NCI-H2171 treated with DMSO at 0.1 percent for 48 hours (cell line): ENCODE data around the gene ANXA11.
"Not testable (repeated sequence)": the region's sequence is repeated elsewhere in the genome, so short reads cannot be mapped to it uniquely, and the experiment has no call there.

Experiments used
- DNase-seq: peaks from one replicate; lab custom pipeline; 2025; lab: John Stamatoyannopoulos, UW

The ANXA11 gene

GRCh38 chr10:80207768-80208370 is 2.5 kb upstream of the ANXA11 start:
- DNase-seq, result no peak

- DNase-seq, result no peak
Observed at GRCh38 chr10:80206277-80206655, 929 bp upstream of the ANXA11 start.

DNA sequence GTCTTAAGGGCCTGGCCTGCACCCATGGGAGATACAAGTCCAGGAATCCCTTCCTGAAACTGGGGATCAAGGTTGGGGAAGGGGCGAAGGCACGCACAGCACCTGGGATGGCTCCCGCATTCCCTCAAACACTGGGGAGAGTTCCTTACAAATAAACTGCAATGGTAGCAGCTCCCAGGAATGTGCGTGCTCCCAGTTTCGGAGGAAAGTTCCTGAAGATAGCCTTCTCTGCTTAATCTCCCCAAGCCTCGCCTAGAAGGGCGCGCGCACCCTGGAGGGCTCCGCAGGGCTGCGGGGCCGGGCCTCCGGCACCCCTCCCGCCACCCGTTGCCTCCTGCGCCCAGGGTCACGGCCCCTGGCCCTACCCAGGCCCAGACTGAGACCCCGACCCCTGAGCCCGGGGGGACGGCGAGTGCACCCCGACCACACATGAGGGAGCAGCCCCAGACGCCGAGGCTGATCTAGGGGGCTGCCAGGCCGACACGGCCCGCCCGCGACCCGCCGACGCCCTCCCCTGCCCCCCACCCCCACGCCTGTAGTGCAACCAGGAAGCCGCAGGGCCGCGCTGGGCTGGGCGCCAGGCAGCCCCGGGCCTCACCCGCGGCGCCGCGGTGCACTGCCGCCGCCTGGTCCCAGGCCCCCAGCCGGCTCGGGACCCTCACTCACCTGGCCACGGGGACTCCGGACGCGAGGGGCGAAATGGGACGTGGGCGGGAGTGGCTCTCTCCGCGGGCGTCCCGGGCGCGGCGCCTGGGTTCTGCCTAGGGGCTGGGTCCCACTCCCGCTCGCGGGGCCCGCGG is 460 bp downstream of the ANXA11 start:
- DNase-seq, result no peak

DNA sequence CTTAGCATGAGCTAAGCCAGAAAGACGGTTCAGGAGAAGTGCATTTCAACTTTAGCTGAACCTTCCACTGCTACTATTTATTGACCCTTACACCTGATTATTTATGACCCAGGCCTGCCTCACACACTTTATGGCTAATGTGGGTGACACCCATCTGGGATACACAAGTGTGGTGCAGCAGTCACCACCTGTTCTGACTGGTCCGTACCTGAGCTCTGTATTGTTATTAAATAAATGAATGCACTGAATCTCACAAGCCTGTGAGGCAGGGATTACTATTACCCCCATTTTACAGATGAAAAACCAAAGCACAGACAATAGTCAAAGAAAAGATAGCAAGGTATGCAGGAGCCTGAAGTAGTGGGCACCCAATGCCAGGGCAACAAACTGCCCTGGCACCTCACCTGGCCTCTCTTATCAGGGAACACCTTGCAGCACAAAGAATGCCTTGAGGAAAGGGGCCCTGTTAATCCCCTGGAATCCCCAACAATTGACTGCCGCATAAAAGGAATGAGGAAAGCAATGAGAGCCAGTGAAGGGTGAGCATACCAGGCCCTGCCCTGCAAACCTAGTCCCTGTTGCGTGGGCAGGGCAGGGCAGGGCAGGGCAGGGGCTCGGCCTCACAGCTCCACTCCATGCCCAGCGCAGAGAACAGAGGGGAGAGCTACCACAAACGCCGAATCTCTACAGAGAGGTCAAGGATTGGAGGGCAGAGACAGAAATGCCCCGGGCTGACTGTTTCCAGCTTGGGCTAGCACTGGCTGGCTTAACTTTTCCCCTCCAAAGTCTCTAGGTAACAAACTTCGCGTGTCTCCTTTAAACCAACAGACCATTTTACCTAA is 1.3 kb downstream of the ANXA11 start:
- no peak for DNase-seq

DNA sequence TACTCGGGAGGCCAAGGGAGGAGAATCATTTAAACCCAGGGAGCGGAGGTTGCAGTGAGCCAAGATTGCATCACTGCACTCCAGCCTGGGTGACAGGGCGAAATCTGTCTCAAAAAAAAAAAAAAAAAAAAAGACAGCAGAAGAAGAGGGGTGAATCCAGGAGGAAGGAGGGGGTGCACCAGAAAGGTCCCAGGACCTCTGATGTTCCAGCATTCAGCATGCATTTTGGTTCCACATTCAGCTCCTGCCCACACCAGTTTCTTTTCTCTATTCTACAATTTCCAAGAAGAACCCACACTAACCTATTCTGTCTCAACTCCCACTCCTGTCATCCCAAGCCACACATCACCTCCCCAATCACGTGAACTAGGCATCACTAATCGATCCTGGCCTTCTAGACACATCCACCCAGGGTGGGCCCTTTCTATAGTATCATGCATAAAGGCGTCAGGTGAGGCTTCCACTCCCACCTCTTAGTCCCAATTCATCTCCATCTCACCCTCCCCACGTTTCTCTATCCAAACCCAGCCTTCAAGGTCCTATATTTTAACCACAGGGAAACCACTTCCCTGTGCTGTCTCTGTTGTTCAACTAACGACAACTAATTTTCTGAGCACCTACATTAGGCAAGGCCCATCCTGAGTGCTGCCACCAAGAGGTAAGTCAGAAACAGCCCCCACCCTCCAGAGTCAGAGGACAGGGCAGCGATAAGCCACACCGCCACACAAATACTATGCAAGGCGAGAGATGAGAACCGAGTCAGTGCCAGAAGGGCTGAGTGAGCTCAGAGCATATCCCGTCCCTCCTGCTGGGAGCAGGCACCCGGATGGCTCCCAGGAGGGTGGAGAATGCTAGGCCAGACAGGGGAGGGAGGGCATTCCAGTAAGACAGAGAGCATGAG is 2.2 kb downstream of the ANXA11 start:
- DNase-seq, result peak; percentile 67

- DNase-seq, result not testable (repeated sequence)
Observed at GRCh38 chr10:80202530-80202929, 2.8 kb downstream of the ANXA11 start.

- no peak for DNase-seq
Observed at GRCh38 chr10:80201608-80202141, 3.7 kb downstream of the ANXA11 start.

- no peak for DNase-seq
Observed at GRCh38 chr10:80200687-80201086, 4.7 kb downstream of the ANXA11 start.

GRCh38 chr10:80200259-80200658 is 5.1 kb downstream of the ANXA11 start:
- no peak for DNase-seq

DNA sequence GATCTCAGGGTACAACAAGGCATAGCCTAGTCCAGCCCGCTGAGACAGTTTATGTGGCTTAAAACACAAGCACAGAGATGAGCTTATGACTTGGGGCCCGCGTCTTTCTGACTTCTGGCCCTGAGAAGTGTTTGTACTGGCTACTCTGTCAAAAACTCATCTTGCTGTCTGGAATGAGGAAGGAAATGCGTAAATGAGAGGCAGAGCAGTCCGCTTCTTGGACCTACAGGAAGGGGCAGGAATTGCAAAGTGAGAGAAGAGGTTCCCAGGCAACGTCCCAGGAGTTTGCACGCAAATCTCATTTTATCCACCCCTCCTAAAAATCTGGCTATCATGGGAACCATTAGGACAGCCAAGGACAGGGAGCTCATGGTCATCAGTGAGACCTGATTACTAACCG is 5.5 kb downstream of the ANXA11 start:
- DNase-seq, result no peak

GRCh38 chr10:80197972-80198916 is 7.1 kb downstream of the ANXA11 start:
- DNase-seq, result no peak

DNA sequence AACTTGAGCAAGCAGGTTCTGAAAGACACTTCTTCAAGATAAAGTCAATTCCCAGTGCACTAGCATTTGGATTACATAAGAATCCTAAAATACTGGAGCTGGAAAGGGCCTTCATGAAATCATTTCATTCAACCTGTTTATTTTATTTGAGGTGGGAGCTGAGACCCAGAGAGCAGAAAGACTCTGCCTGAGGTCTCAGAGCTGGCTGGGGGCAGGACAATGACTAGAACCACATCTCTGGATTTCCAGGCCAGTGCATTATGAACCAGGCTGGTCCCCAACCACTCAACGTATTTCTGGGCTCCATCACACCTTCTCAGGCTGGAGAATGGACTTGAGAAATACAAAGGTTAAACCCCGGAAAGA is 8.4 kb downstream of the ANXA11 start:
- DNase-seq, result no peak

- peak; percentile 15 for DNase-seq
Observed at GRCh38 chr10:80196270-80196949, 8.9 kb downstream of the ANXA11 start.

DNA sequence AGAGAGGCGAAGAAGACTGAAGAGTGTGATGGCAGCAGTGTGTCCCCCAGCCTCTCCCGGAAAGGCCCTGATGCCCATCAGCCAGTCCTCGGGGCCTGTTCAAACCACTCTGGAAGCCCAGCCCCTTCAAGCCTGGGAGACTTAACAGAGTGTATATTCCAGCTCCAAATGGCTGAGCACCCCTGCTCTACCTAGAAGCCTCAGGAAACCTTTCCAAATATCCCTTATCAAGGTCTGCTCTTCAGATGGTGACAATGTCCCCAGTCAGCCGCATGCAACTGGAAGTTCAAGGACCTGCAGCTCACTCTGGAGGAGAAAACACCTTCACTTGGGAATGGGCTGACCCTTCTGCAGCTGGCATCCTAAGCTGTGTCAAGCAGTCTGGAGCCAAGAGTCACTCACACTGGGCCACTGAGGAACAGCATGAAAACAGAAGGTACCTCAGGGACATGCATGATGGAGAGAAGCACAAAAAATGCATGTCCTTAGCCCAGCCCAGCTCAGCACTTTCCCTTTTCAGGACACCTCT is 10.2 kb downstream of the ANXA11 start:
- DNase-seq, result no peak

DNA sequence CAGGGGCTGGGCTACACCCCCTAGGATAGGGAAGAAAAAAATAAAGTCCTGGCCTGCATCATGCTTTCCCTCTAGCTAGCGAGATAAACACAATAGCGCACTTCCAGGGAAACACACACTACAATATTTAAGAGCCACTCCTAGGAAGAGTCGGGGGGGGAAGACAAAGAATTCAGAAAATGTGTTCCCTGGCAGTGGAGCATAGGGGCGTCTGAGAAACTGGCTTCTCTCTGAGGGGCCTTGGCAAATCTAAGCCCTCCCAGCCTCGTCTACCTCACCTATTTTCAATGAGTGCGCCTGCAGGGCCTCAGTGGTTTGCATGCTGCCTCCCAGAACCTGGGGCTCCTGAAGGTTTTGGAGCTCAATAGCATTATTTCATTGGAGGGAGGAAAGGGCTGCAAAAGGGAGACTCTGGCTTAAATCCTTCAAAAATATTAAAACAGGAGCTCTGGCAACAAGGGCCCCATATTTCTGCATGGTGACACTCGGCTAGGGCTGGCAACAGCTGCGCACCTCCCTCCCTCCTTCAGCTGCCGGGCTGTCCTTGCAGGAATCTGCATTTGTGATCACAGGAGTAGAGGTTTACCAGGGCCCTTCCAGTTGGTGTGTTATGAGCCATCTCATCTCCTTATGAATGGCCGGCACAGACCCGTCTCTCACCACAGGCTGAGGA is 10.8 kb downstream of the ANXA11 start:
- DNase-seq, result no peak

DNA sequence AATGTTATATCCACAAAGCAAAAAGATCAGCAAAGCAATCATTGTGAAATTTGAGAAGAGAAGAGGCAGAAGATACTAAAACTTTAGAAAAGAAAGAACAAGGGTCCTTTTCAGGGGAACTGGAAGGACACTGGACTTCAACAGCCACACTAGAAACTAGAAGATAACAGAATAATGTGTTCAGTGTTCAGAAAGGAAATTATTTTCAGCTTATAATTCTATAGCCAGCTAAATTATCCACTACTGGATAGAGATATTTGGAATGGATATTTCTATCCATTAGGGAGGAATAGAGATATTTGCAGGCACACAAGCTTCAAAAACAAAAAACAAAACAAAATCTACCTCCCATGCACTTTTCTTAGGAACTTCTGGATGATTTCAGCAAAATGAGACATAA is 12.8 kb downstream of the ANXA11 start:
- no peak for DNase-seq

DNA sequence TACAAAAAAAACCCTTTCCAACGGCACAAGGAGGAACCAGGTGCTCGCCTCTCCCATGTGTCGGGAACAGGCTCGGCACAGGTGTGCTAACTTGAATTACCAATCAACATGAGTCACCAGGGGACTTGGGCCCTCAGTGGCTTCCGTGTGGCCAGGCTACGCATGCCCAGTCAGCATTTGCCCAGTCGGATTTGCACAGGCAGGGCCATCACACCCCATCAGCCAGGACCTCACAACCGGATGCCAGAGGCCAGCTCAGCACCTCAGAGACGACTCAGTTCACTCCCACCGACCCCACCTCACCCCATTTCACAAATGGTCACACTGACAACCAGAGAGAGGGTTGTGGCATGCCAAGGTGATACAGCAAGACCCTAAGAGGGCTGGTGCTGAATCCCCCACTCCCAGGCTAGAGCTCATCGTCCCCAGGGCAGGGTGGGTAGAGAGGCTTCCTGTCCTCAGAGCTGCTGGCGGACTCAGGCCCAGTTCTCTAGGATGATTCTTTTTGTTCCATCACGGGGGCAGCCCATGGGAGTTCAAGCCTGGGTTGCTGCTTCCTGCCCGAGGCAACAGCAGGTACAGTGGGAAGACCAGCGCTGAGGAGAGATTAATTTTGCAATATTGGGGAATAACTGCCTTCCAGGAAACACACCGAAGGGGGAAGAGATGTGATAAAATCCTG is 13.6 kb downstream of the ANXA11 start:
- DNase-seq, result peak; percentile 56

DNA sequence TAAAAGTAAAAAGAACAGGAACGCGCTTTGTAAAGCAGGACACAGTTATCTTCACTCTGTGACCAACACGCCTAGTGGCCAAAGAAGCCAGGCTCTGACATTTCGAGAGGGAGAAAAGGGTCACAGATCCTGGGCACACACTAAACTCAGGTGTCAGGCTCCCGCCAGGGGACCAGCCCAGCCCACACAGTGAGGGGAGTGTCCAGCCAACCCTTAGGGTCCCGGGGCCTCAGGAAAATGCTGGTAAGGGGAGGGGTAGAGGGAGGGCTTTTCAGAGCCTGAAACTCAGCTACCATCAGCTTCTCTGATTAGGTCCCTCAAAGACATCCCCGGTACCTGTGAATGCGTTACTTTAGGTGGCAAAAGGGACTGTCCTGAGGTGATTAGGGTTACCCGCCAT is 16.6 kb downstream of the ANXA11 start:
- no peak for DNase-seq
